Fibroblast of lung (primary cell): ENCODE measurements around the gene TOGARAM2. TPM values are rescaled to one million over a fixed set of nuclear protein-coding genes. Genes with fewer than 3 reads are reported as not detected.

Experiments used
- DNase-seq, 2 donors: peaks; one replicate each; pipeline versions ENCODE4 v3.0.0 to v3.0.0-alpha.2; 2010; ENCODE audit warnings: low read depth in 2 of 2
- H2AFZ ChIP-seq: 2 replicates; pipeline ENCODE4 v1.5.1; 2012; ENCODE audit warnings: low read length, control low read depth, inconsistent platforms
- H3K27ac ChIP-seq: 2 replicates; pipeline ENCODE4 v1.5.1; 2011; ENCODE audit warnings: low read length, control low read depth; ENCODE audit not compliant: insufficient read depth
- H3K27me3 ChIP-seq: 2 replicates; pipeline ENCODE4 v1.5.1; 2011; ENCODE audit warnings: mild to moderate bottlenecking, low read length; ENCODE audit not compliant: control insufficient read depth, insufficient read depth
- H3K36me3 ChIP-seq: 2 replicates; pipeline ENCODE4 v1.5.1; 2011; ENCODE audit warnings: low read length; ENCODE audit not compliant: control insufficient read depth, insufficient read depth
- H3K4me1 ChIP-seq: 2 replicates; pipeline ENCODE4 v1.5.1; 2011; ENCODE audit warnings: low read length; ENCODE audit not compliant: control insufficient read depth, insufficient read depth; ENCODE audit errors: extremely low read depth
- H3K4me2 ChIP-seq: 2 replicates; pipeline ENCODE4 v1.5.1; 2011; ENCODE audit warnings: low read length, control low read depth; ENCODE audit not compliant: insufficient read depth; ENCODE audit errors: extremely low read depth
- H3K4me3 ChIP-seq, 4 experiments: fragments of 200-600 bp in 1 of 4; sonication (generic) in 1 of 4; replicated peaks in 1 of 4; 2 replicates each; pipeline ENCODE4 v1.5.1; 2011 to 2016; ENCODE audit warnings: low read length in 4 of 4, low read depth in 3 of 4, mild to moderate bottlenecking in 3 of 4, control low read depth in 2 of 4, inconsistent platforms in 1 of 4, mixed read lengths in 1 of 4; ENCODE audit not compliant: insufficient read depth in 1 of 4; ENCODE audit errors: control extremely low read depth in 1 of 4
- H3K79me2 ChIP-seq: 2 replicates; pipeline ENCODE4 v1.5.1; 2012; ENCODE audit warnings: mild to moderate bottlenecking, low read length, inconsistent platforms; ENCODE audit not compliant: control insufficient read depth, insufficient read depth
- H3K9ac ChIP-seq: 2 replicates; pipeline ENCODE4 v1.5.1; 2011; ENCODE audit warnings: mild to moderate bottlenecking, low read length, control low read depth; ENCODE audit not compliant: insufficient read depth
- H3K9me3 ChIP-seq: 2 replicates; pipeline ENCODE4 v1.5.1; 2012; ENCODE audit warnings: low read depth, low read length; ENCODE audit not compliant: control insufficient read depth, insufficient read depth
- H4K20me1 ChIP-seq: 2 replicates; pipeline ENCODE4 v1.5.1; 2011; ENCODE audit warnings: low read length; ENCODE audit not compliant: control insufficient read depth, insufficient read depth; ENCODE audit errors: extremely low read depth
- EZH2 ChIP-seq: IDR thresholded peaks from 2 replicates; pipeline ENCODE4 v1.5.1; 2012; ENCODE audit warnings: low read length, control low read depth, mild to moderate bottlenecking; ENCODE audit errors: missing control alignments
- polyA plus RNA-seq, 2 donors: library from polyadenylated mRNA; depleted of rRNA in 1 of 2; stranded (reverse) in 1 of 2; unstranded in 1 of 2; fragments of >200 nt; gene quantifications; 2 replicates each; pipeline ENCODE4 v1.2.1, GENCODE V29; 2011 to 2012; ENCODE audit warnings: missing spikeins in 1 of 2
- total RNA-seq: library from RNA; depleted of rRNA; stranded (reverse); fragments of >200 nt; gene quantifications from 2 replicates; pipeline ENCODE4 v1.2.1, GENCODE V29; 2014
- TF ChIP-seq, protein P1 (sequence below), 2 donors: IDR thresholded peaks in 1 of 2; conservative IDR thresholded peaks in 1 of 2; 1 replicate in 1 of 2; 2 replicates in 1 of 2; pipeline ENCODE4 v1.5.1; 2011 to 2012; ENCODE audit warnings: low read length in 2 of 2, control low read depth in 1 of 2, inconsistent platforms in 1 of 2, low read depth in 1 of 2, mild to moderate bottlenecking in 1 of 2

The TOGARAM2 gene
- total and polyA plus RNA-seq, 2 donors (not counting 1 experiment from before 2014, with no cell fraction given), result 0.15 to 0.33 TPM

GRCh38 chr2:28981620-28982376, 700 bp downstream of the TOGARAM2 start:
- no peak for DNase-seq
- no peaks in the 10 kb centered on the region for H3K4me1 ChIP-seq
- H4K20me1 ChIP-seq, result no peaks in the 10 kb centered on the region
- no peaks in the 10 kb centered on the region for H3K27me3 ChIP-seq
- no peaks in the 10 kb centered on the region for H3K79me2 ChIP-seq
- H3K9me3 ChIP-seq, result no peaks in the 10 kb centered on the region
- H3K27ac ChIP-seq, result no peak overlapping the region
- H3K36me3 ChIP-seq, result no peaks in the 10 kb centered on the region
- no peak overlapping the region for H2AFZ ChIP-seq
- no peak overlapping the region for H3K4me2 ChIP-seq
- H3K9ac ChIP-seq, result no peak overlapping the region
- TF ChIP-seq, protein P1, sequence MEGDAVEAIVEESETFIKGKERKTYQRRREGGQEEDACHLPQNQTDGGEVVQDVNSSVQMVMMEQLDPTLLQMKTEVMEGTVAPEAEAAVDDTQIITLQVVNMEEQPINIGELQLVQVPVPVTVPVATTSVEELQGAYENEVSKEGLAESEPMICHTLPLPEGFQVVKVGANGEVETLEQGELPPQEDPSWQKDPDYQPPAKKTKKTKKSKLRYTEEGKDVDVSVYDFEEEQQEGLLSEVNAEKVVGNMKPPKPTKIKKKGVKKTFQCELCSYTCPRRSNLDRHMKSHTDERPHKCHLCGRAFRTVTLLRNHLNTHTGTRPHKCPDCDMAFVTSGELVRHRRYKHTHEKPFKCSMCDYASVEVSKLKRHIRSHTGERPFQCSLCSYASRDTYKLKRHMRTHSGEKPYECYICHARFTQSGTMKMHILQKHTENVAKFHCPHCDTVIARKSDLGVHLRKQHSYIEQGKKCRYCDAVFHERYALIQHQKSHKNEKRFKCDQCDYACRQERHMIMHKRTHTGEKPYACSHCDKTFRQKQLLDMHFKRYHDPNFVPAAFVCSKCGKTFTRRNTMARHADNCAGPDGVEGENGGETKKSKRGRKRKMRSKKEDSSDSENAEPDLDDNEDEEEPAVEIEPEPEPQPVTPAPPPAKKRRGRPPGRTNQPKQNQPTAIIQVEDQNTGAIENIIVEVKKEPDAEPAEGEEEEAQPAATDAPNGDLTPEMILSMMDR (conservative IDR thresholded peaks at IDR 0.05 in 1 of 2, IDR thresholded peaks at IDR 0.05 in 1 of 2; ENCODE audit: low read depth in 1 of 2, low read length in 2 of 2), result no peak
- TF ChIP-seq EZH2, result no peak
- H3K4me3 ChIP-seq, result no peak overlapping the region

- no peak overlapping the region for H3K27ac ChIP-seq
- H3K79me2 ChIP-seq, result no peaks in the 10 kb centered on the region
- no peaks in the 10 kb centered on the region for H4K20me1 ChIP-seq
- TF ChIP-seq, protein P1 (conservative IDR thresholded peaks at IDR 0.05 in 1 of 2, IDR thresholded peaks at IDR 0.05 in 1 of 2; ENCODE audit: low read depth in 1 of 2, low read length in 2 of 2), result no peak
- TF ChIP-seq EZH2, result no peak
- no peak overlapping the region for H3K4me3 ChIP-seq
- H3K4me2 ChIP-seq, result no peak overlapping the region
- no peak overlapping the region for H3K9ac ChIP-seq
- no peaks in the 10 kb centered on the region for H3K9me3 ChIP-seq
- no peak overlapping the region for H2AFZ ChIP-seq
- no peaks in the 10 kb centered on the region for H3K4me1 ChIP-seq
- H3K36me3 ChIP-seq, result no peaks in the 10 kb centered on the region
- H3K27me3 ChIP-seq, result no peaks in the 10 kb centered on the region
- peak in 1 of 2 donors; percentile 73 for DNase-seq
These were observed 1.4 kb downstream of the TOGARAM2 start for GRCh38 chr2:28982381-28982950.

DNA sequence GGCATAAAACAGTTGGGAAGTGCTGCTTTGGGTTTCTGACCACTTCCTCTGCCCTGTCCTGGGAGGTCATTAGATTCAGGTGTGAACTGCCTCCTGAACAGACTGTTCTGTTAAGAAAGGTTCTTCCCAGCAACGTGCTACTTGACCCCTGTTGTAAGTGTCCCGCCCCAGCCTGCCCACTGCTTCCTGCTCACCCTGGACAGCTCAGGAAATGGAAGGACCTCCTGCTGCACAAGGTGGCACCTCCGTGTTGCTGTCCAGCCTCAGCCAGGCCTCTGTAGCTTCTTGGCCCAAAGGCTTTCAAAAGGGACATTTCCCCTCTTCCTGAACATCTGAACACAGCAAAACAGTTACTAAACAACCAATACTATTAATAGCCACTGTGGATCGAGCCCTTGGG, 5.3 kb downstream of the TOGARAM2 start:
- no peak for DNase-seq

More for the DNA sequence above, 5.3 kb downstream of the TOGARAM2 start:
- Histone ChIP-seq H4K20me1 (no peaks in the 10 kb centered on the region), H3K4me1 (peaks cover under 1% of the 10 kb centered on the region), H3K4me3 (no peak overlapping the region), H3K4me2 (no peak overlapping the region), H3K27ac (no peak overlapping the region), H3K9ac (no peak overlapping the region), H3K27me3 (peaks cover 3% of the 10 kb centered on the region), H2AFZ (no peak overlapping the region), H3K9me3 (no peaks in the 10 kb centered on the region), H3K79me2 (no peaks in the 10 kb centered on the region), H3K36me3 (no peaks in the 10 kb centered on the region)
- no peak for TF ChIP-seq EZH2
- TF ChIP-seq, protein P1 (conservative IDR thresholded peaks at IDR 0.05 in 1 of 2, IDR thresholded peaks at IDR 0.05 in 1 of 2; ENCODE audit: low read depth in 1 of 2, low read length in 2 of 2), result no peak
